GM19324 (cell line): ENCODE data around the gene BIRC2.

Source experiments
- ATAC-seq: cut with Tn5 transposase; IDR thresholded peaks from one replicate; pipeline ENCODE4 v1.9.1; 2021; ENCODE audit warnings: mild to moderate bottlenecking, moderate library complexity; ENCODE audit not compliant: unreplicated experiment, low FRiP score

BIRC2 gene

GRCh38 chr11:102427068-102427467 is 80.1 kb downstream of the BIRC2 start:
- no peak for ATAC-seq
